ENCODE data around the gene CHST11. TPM values are rescaled to one million over a fixed set of nuclear protein-coding genes. Genes with fewer than 3 reads are reported as not detected.

The CHST11 gene
- total and polyA plus RNA-seq, 2 of the 4 experiments (the other 2 are of a cell fraction) = 1.4 to 2.7 TPM

- Histone ChIP-seq H2BK20ac (ENCODE audit: low read depth, low read length) (no peak overlapping the region), H3K4me2 (ENCODE audit: low read depth, low read length) (no peak overlapping the region), H3K4ac (ENCODE audit: low read depth, low read length) (no peak overlapping the region), H3K9me1 (ENCODE audit: insufficient read depth, low read length) (no peaks in the 10 kb centered on the region), H2BK120ac (ENCODE audit: low read depth, low read length) (no peak overlapping the region), H2BK15ac (ENCODE audit: low read depth, low read length) (no peak overlapping the region), H4K91ac (ENCODE audit: insufficient read depth, low read depth, low read length) (no peak overlapping the region), H3K23ac (ENCODE audit: low read depth, low read length) (no peak overlapping the region), H2AK9ac (replicated peaks; ENCODE audit: low read depth, low read length, poor library complexity) (no peak overlapping the region), H2BK5ac (ENCODE audit: low read depth, low read length, poor library complexity, severe bottlenecking) (no peak overlapping the region), H3K79me1 (ENCODE audit: low read depth in 1 of 2, low read length in 2 of 2) (no peaks in the 10 kb centered on the region), H3K36me3 (ENCODE audit: control insufficient read depth, insufficient read depth, low read length) (no peaks in the 10 kb centered on the region), H3K27me3 (ENCODE audit: control insufficient read depth, insufficient read depth, low read length) (peaks cover 10% of the 10 kb centered on the region), H2AK5ac (ENCODE audit: low read depth, low read length) (no peak overlapping the region), H3K4me3 (ENCODE audit: insufficient read depth, low read depth, low read length) (no peak overlapping the region), H2AFZ (replicated peaks; ENCODE audit: low read length, poor library complexity) (no peak overlapping the region), H4K5ac (ENCODE audit: low read depth, low read length) (no peak overlapping the region), H3K14ac (replicated peaks; ENCODE audit: low read depth, low read length) (no peak overlapping the region), H3K4me1 (ENCODE audit: control insufficient read depth, insufficient read depth, low read length) (no peaks in the 10 kb centered on the region), H4K8ac (ENCODE audit: low read depth in 2 of 2, low read length in 2 of 2) (no peak overlapping the region), H3K56ac (ENCODE audit: extremely low read depth, insufficient read depth, low read length) (no peak overlapping the region), H3K27ac (ENCODE audit: insufficient read depth, low read length) (no peak overlapping the region), H3K18ac (ENCODE audit: low read depth, low read length) (no peak overlapping the region), H3K9ac (ENCODE audit: low read depth, low read length) (no peak overlapping the region), H4K20me1 (ENCODE audit: insufficient read depth, low read length) (no peaks in the 10 kb centered on the region), H3K9me3 (ENCODE audit: control insufficient read depth, insufficient read depth, low read length) (peaks cover 4% of the 10 kb centered on the region)
- ChIA-PET POLR2A (ENCODE audit: unreplicated experiment) (interaction anchor here (0.6 kb wide), 1 partner anchor 120 kb away, joined by 11 read pairs; no protein-coding TSS in a partner anchor), CTCF (interaction anchor here (0.6 kb wide), 1 partner anchor 185 kb away, joined by 3 read pairs; no protein-coding TSS in a partner anchor)
- ATAC-seq (ENCODE audit: low read depth) = no peak
- no CpG with 5 or more reads among the region's 3 CpGs for WGBS, 2 experiments (ENCODE audit: extremely low coverage in 2 of 2, insufficient read length in 1 of 2)
- TF ChIP-seq RAD21 (IDR thresholded peaks at IDR 0.05; ENCODE audit: low read length) = no peak
- in situ Hi-C loops (cut with MboI; ENCODE audit: low sequenced_read_pairs) = no loop called here
- dilution Hi-C loops (cut with HindIII; ENCODE audit: low sequenced_read_pairs, unreplicated experiment) = no loop called here
- intact Hi-C loops (cut with micrococcal nuclease) = no loop called here
- no peak for DNase-seq
- BruUV-seq (replicated peaks) = no TSS peak
Observed at GRCh38 chr12:104641862-104642261, 185.1 kb downstream of the CHST11 start.
